GM13976 (cell line): ENCODE data around the gene AGAP1.

ENCODE experiments used
- DNase-seq: peaks from one replicate; pipeline ENCODE4 v3.0.0; 2012; ENCODE audit warnings: low spot score
- CTCF ChIP-seq: IDR thresholded peaks from 2 replicates; pipeline ENCODE4 v1.5.1; 2012; ENCODE audit warnings: borderline replicate concordance, mild to moderate bottlenecking; ENCODE audit not compliant: insufficient read depth; ENCODE audit errors: extremely low read depth, missing control alignments, control extremely low read depth
- in situ Hi-C: fragments of 300-500 bp; cut with MboI; formaldehyde crosslinking; loops from one replicate; pipeline ENCODE4 v1.12.0; 2022; ENCODE audit warnings: low sequenced_read_pairs, mixed read lengths, inconsistent platforms; ENCODE audit not compliant: unreplicated experiment

Gene AGAP1

DNA sequence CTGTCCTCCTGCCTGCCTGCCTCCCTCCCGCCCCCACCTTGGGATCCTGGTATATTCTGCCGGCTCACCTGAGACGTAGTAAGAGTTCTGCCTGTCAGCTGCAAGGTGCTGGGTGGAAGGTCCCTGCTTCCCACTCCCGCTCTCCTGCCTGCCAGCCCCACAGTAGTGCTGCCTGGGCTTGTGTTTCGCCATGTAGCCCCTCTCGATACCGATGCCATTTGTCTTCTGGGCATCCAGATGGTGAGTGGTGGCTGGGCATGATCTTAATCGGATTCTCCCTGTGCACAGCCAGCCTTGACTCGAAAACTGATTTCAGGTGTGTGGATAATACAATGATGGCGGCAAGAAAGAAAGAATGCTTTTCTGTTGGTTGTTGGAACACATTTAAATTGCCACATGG is 184.9 kb downstream of the AGAP1 start:
- no peak for DNase-seq
- TF ChIP-seq CTCF, result no peak
- in situ Hi-C loops, result no loop called here

DNA sequence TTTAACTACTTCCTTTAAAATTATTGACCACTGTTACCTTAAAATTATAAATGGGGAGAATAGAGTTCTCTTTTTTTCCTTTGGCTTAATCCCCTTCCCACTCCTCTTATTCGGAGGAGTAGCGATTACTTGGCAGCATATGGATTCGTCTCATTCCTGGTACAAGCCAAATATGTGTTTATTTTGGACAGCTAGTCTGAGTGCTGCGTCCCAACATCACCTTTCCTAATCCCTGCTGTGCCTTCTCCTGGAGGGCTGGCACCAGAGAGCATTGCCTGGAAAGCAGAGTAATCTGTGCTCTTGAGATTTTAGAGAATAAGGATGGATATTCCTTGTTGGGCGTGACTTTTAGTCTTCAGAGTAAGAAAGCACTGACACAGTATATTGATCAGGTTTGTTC is 185.6 kb downstream of the AGAP1 start:
- no peak for DNase-seq
- no peak for TF ChIP-seq CTCF
- in situ Hi-C loops, result no loop called here

GRCh38 chr2:235685024-235685721 is 191.3 kb downstream of the AGAP1 start:
- no peak for DNase-seq
- in situ Hi-C loops, result no loop called here
- TF ChIP-seq CTCF, result no peak

- DNase-seq, result no peak
- no peak for TF ChIP-seq CTCF
- in situ Hi-C loops, result no loop called here
Measured at GRCh38 chr2:235688511-235689426, 194.9 kb downstream of the AGAP1 start.

DNA sequence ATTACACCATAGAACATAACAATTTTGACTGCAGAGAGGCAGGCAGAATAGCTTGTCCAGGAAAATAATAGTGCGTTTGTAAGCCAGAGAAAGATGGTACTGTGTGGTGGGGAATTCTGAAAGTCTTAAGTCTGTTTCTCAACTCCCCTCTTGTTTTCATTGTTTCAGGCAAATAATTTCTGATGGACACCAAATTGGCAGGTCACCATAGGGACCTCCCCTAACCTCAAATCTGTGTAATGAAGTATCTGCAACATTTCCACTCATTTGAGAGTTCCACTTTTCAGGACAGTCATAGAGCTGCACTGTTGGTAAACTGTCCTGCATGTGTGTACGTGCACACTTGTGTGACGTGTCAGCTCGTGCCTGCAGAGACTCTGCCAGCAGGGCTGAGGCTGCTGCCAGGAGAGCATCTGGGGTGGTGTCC is 195.6 kb downstream of the AGAP1 start:
- in situ Hi-C loops, result no loop called here
- no peak for TF ChIP-seq CTCF
- no peak for DNase-seq

GRCh38 chr2:235690082-235690808 is 196.4 kb downstream of the AGAP1 start:
- in situ Hi-C loops, result no loop called here
- no peak for TF ChIP-seq CTCF
- no peak for DNase-seq
